Gastroesophageal sphincter (tissue), 4 donors: ENCODE results near the gene CLK3. TPM values are rescaled to one million over a fixed set of nuclear protein-coding genes. Genes with fewer than 3 reads are reported as not detected.

Experiments
- ATAC-seq: fragments of 150-250 bp; one replicate; pipeline ENCODE4 v1.9.1; 2016; ENCODE audit warnings: mild to moderate bottlenecking, moderate library complexity
- H3K27ac ChIP-seq, 4 donors: fragments of 200-600 bp; sonication (generic) in 3 of 4; 1 replicate in 3 of 4; 2 replicates in 1 of 4; pipeline ENCODE4 v1.5.1; 2016 to 2019
- H3K27me3 ChIP-seq: fragments of 200-600 bp; sonication (generic); one replicate; pipeline ENCODE4 v1.5.1; 2019
- H3K36me3 ChIP-seq, 2 donors: fragments of 200-600 bp; sonication (generic); one replicate each; pipeline ENCODE4 v1.5.1; 2019; ENCODE audit warnings: control low read depth in 1 of 2
- H3K4me1 ChIP-seq, 3 donors: fragments of 200-600 bp; sonication (generic); 1 replicate in 2 of 3; 2 replicates in 1 of 3; pipeline ENCODE4 v1.5.1; 2016 to 2019; ENCODE audit warnings: control low read depth in 2 of 3
- H3K4me3 ChIP-seq, 2 donors: fragments of 200-600 bp; sonication (generic); one replicate each; pipeline ENCODE4 v1.5.1; 2019; ENCODE audit warnings: mild to moderate bottlenecking in 1 of 2, moderate library complexity in 1 of 2
- H3K9me3 ChIP-seq, 3 donors: fragments of 200-600 bp; sonication (generic); one replicate each; pipeline ENCODE4 v1.5.1; 2017 to 2019; ENCODE audit warnings: control low read depth in 2 of 3
- CTCF ChIP-seq, 4 experiments: fragments of 200-600 bp in 2 of 4; fragments of 450-650 bp in 2 of 4; sonication (generic) in 1 of 4; IDR thresholded peaks; one replicate each; pipeline ENCODE4 v1.5.1; 2017 to 2019; ENCODE audit warnings: antibody characterized with exemption in 4 of 4, mild to moderate bottlenecking in 2 of 4, moderate library complexity in 2 of 4
- EP300 ChIP-seq: sonication (generic); formaldehyde crosslinking; IDR thresholded peaks from one replicate; pipeline ENCODE4 v1.6.1; 2017; ENCODE audit warnings: antibody characterized with exemption, mild to moderate bottlenecking
- POLR2A ChIP-seq, 2 donors: fragments of 450-650 bp; IDR thresholded peaks; one replicate each; pipeline ENCODE4 v1.6.1; 2017; ENCODE audit warnings: antibody characterized with exemption in 2 of 2, mild to moderate bottlenecking in 2 of 2, moderate library complexity in 1 of 2
- POLR2AphosphoS5 ChIP-seq: sonication (generic); formaldehyde crosslinking; IDR thresholded peaks from one replicate; pipeline ENCODE4 v1.6.1; 2017; ENCODE audit warnings: antibody characterized with exemption
- WGBS, 2 donors: methylation state at CpG; one replicate each; pipeline ENCODE4 v1.1.5; 2018; ENCODE audit warnings: low coverage in 1 of 2; 5-methylcytosine and 5-hydroxymethylcytosine counted together
- total RNA-seq, 4 donors: library from RNA; depleted of rRNA; stranded (reverse); fragments of >200 nt; gene quantifications; one replicate each; pipeline ENCODE4 v1.1.0, GENCODE V29; 2016

The CLK3 gene
- total RNA-seq, 4 donors from 2014 or later, result 62.8 to 108 (median 82.5) TPM

DNA sequence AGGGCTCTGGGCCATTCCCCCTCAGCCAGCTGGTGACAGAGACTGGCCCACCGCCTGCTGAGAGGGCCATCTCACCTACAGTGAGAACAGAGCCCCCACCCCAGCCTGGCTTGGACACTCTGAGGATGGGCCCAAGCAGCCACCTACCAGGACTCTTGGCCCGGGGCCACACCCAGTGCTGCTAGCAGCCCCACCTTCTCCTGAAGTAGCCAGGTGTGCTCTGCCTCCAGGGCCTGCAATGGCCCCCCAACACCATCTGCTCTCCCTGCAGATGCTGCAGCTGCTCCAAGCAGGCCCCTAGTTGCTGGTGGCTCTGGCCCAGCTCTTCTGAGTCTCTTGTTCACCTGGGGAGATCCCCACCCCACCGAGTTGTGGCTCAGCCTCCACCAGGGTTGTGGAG is 6.8 kb upstream of the CLK3 start:
- WGBS, 2 donors, result 83% methylated on average over 1 of the region's 3 CpGs; no CpG with 5 or more reads in 1 of the 2 donors

GRCh38 chr15:74609938-74610301 is 5.7 kb upstream of the CLK3 start:
- TF ChIP-seq POLR2AphosphoS5, result no peak
- TF ChIP-seq CTCF (IDR thresholded peaks at IDR 0.05), result no peak
- no peak for TF ChIP-seq EP300
- TF ChIP-seq POLR2A (IDR thresholded peaks at IDR 0.05), result no peak
- no peaks in the 10 kb centered on the region for H3K9me3 ChIP-seq
- H3K4me1 ChIP-seq, result peaks cover 0 to 14% (median 0%) of the 10 kb centered on the region in 3 donors
- H3K27ac ChIP-seq, result no peak overlapping the region
- no peaks in the 10 kb centered on the region for H3K36me3 ChIP-seq
- ATAC-seq, result no peak
- no peak overlapping the region for H3K4me3 ChIP-seq
- WGBS, 2 donors, result 100% methylated on average over 1 of the region's 3 CpGs; no CpG with 5 or more reads in 1 of the 2 donors
- H3K27me3 ChIP-seq, result no peaks in the 10 kb centered on the region

More for the DNA sequence above, 6.8 kb upstream of the CLK3 start:
- Histone ChIP-seq H3K27ac (no peak overlapping the region), H3K9me3 (no peaks in the 10 kb centered on the region), H3K4me1 (peaks cover 0 to 3% (median 0%) of the 10 kb centered on the region in 3 donors), H3K4me3 (no peak overlapping the region), H3K27me3 (no peaks in the 10 kb centered on the region), H3K36me3 (no peaks in the 10 kb centered on the region)
- no peak for TF ChIP-seq POLR2A (IDR thresholded peaks at IDR 0.05)
- TF ChIP-seq CTCF (IDR thresholded peaks at IDR 0.05), result no peak
- no peak for TF ChIP-seq EP300
- no peak for TF ChIP-seq POLR2AphosphoS5
- no peak for ATAC-seq

GRCh38 chr15:74610302-74610951 is 5.2 kb upstream of the CLK3 start:
- ATAC-seq, result no peak
- no peak for TF ChIP-seq POLR2AphosphoS5
- TF ChIP-seq EP300, result no peak
- no peak for TF ChIP-seq CTCF (IDR thresholded peaks at IDR 0.05)
- TF ChIP-seq POLR2A (IDR thresholded peaks at IDR 0.05), result no peak
- Histone ChIP-seq H3K4me1 (peaks cover 0 to 18% (median 0%) of the 10 kb centered on the region in 3 donors), H3K4me3 (no peak overlapping the region), H3K36me3 (no peaks in the 10 kb centered on the region), H3K27ac (no peak overlapping the region), H3K9me3 (no peaks in the 10 kb centered on the region), H3K27me3 (no peaks in the 10 kb centered on the region)
- WGBS, 2 donors, result no CpG with 5 or more reads among the region's 7 CpGs

- Histone ChIP-seq H3K4me3 (no peak overlapping the region), H3K4me1 (peaks cover 0 to 20% (median 0%) of the 10 kb centered on the region in 3 donors), H3K27ac (no peak overlapping the region), H3K27me3 (no peaks in the 10 kb centered on the region), H3K9me3 (no peaks in the 10 kb centered on the region), H3K36me3 (no peaks in the 10 kb centered on the region)
- TF ChIP-seq POLR2A (IDR thresholded peaks at IDR 0.05) (no peak), POLR2AphosphoS5 (no peak), EP300 (no peak), CTCF (IDR thresholded peaks at IDR 0.05) (no peak)
- no CpG with 5 or more reads among the region's 11 CpGs for WGBS, 2 donors
- ATAC-seq, result no peak
These were observed 4.3 kb upstream of the CLK3 start for GRCh38 chr15:74611341-74611740.

DNA sequence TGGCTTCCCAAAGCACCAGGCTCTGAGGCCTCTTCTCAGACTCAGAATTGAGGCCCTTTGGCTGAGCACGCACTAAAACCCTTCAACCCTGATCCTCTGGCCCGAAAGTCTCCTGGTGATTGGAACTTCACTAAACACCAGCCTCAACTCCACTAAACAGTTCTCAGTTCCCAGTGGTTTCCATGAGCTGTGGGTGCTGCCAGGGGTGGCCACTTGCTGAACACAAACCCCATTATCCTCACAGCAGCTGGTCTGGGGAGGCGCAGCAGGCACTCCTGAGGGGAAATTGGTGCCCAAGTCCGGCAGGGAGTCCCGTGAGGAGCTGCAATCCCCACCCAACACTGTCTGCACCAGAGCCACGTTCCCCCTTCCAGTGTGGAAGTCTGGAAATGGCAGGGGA is 3.8 kb upstream of the CLK3 start:
- Histone ChIP-seq H3K4me3 (no peak overlapping the region), H3K4me1 (peaks cover 0 to 25% (median 4%) of the 10 kb centered on the region in 3 donors), H3K36me3 (no peaks in the 10 kb centered on the region), H3K27ac (no peak overlapping the region), H3K27me3 (no peaks in the 10 kb centered on the region), H3K9me3 (no peaks in the 10 kb centered on the region)
- WGBS, 2 donors, result 87% methylated on average over 3 of the region's 6 CpGs; no CpG with 5 or more reads in 1 of the 2 donors
- no peak for ATAC-seq
- TF ChIP-seq CTCF (IDR thresholded peaks at IDR 0.05) (no peak), POLR2A (IDR thresholded peaks at IDR 0.05) (no peak), POLR2AphosphoS5 (no peak), EP300 (no peak)
